SK-N-SH treated with all-trans-retinoic acid at 6 μM for 48 hours (cell line): ENCODE measurements around the gene HSPG2.

Experiments used
- ISL1 ChIP-seq: fragments of 250-450 bp; sonication (Bioruptor Pico); IDR thresholded peaks from 2 replicates; pipeline ENCODE4 v2.1.2; 2022; ENCODE audit warnings: mild to moderate bottlenecking, moderate library complexity
- OSR1 ChIP-seq: fragments of 250-450 bp; sonication (Bioruptor Pico); IDR thresholded peaks from 2 replicates; pipeline ENCODE4 v1.8.0; 2022; ENCODE audit warnings: moderate library complexity, mild to moderate bottlenecking, inconsistent platforms
- RARB ChIP-seq: fragments of 250-450 bp; sonication (Bioruptor Pico); IDR thresholded peaks from 2 replicates; pipeline ENCODE4 v1.8.0; 2021; ENCODE audit warnings: mild to moderate bottlenecking, moderate library complexity
- ZFP3 ChIP-seq: fragments of 250-450 bp; sonication (Bioruptor Pico); IDR thresholded peaks from 2 replicates; pipeline ENCODE4 v1.5.0; 2020; ENCODE audit warnings: mild to moderate bottlenecking, moderate library complexity
- ZNF70 ChIP-seq: fragments of 450-650 bp; formaldehyde crosslinking; IDR thresholded peaks from 2 replicates; pipeline ENCODE4 v1.5.0; 2020; ENCODE audit warnings: mild to moderate bottlenecking, moderate library complexity
- TF ChIP-seq, protein P1 (sequence below): fragments of 250-450 bp; sonication (Bioruptor Pico); IDR thresholded peaks from 2 replicates; pipeline ENCODE4 v1.8.0; 2020; ENCODE audit warnings: mild to moderate bottlenecking, moderate library complexity, borderline replicate concordance

DNA sequence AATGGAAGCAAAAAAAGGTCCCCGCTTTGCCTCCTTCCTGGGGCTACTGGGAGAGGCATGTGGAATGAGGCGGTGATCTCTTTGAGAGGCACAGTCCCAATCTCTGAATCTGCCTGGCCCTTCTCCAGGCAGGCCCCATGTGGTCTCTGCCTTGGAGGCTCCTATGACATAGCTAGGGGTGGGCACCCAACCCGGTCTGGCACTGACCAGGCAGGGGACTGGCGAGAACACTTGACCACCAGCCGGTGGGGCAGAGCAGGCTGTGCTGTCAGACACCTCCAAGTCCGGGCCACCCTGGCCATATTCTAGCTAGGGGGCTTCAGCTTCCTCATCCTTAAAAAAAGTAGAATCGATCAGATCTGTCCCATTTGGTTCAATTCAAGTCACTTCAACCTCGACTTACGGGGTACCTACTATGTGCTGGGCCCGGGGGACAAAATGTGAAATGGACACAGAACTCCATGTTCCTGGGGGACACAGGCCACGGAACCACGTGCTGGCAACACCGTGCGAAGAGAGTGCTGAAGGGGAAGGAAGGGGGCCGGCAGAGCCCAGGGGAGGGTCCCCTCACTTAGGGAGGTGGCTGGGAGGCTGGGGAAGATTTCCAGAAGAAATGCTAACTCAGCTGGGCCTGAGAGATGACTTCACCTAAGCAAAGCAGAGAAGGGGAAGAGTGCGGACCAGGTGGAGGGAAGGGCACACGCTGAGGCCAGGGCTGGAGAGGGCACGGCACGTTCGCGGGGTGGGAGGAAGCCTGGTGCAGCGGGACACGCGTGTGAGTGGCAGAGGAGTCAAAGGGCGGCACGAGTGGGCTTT is 33.3 kb downstream of the HSPG2 start:
- TF ChIP-seq OSR1 (CRISPR knock-in tag), result no peak
- TF ChIP-seq, protein P1, sequence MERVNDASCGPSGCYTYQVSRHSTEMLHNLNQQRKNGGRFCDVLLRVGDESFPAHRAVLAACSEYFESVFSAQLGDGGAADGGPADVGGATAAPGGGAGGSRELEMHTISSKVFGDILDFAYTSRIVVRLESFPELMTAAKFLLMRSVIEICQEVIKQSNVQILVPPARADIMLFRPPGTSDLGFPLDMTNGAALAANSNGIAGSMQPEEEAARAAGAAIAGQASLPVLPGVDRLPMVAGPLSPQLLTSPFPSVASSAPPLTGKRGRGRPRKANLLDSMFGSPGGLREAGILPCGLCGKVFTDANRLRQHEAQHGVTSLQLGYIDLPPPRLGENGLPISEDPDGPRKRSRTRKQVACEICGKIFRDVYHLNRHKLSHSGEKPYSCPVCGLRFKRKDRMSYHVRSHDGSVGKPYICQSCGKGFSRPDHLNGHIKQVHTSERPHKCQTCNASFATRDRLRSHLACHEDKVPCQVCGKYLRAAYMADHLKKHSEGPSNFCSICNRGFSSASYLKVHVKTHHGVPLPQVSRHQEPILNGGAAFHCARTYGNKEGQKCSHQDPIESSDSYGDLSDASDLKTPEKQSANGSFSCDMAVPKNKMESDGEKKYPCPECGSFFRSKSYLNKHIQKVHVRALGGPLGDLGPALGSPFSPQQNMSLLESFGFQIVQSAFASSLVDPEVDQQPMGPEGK, result no peak
- TF ChIP-seq RARB (CRISPR knock-in tag), result no peak
- no peak for TF ChIP-seq ZFP3 (CRISPR knock-in tag)
- no peak for TF ChIP-seq ZNF70
- TF ChIP-seq ISL1 (CRISPR knock-in tag), result no peak
